DMS153 treated with DMSO at 0.1 percent for 48 hours (cell line): ENCODE results near the gene RAVER1.

Experiments used
- DNase-seq: peaks from one replicate; lab custom pipeline; 2025; ENCODE audit not compliant: unreplicated experiment; lab: John Stamatoyannopoulos, UW

Gene RAVER1

DNA sequence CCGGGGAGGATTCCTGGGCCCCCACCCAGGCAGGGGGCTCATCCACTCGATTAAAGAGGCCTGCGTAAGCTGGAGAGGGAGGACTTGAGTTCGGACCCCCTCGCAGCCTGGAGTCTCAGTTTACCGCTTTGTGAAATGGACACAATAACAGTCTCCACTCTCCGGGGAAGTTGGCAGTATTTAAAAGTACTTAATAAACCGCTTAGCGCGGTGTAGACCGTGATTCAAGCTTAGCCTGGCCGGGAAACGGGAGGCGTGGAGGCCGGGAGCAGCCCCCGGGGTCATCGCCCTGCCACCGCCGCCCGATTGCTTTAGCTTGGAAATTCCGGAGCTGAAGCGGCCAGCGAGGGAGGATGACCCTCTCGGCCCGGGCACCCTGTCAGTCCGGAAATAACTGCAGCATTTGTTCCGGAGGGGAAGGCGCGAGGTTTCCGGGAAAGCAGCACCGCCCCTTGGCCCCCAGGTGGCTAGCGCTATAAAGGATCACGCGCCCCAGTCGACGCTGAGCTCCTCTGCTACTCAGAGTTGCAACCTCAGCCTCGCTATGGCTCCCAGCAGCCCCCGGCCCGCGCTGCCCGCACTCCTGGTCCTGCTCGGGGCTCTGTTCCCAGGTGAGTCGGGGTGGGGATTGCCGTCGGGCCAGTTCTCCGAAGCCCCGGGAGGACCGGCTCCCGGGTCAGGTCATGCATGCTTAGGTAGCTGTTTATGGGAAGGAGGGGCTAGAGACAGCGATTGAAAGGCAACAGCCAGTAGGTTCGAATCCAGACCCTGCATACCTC is 62.5 kb downstream of the RAVER1 start, which contains the start of gene ICAM1:
Gene ICAM1 (plus strand): TSS at position 505 of the 779 bp plus-strand sequence. CDS start 40 bp downstream, at position 545.
- no peak for DNase-seq

DNA sequence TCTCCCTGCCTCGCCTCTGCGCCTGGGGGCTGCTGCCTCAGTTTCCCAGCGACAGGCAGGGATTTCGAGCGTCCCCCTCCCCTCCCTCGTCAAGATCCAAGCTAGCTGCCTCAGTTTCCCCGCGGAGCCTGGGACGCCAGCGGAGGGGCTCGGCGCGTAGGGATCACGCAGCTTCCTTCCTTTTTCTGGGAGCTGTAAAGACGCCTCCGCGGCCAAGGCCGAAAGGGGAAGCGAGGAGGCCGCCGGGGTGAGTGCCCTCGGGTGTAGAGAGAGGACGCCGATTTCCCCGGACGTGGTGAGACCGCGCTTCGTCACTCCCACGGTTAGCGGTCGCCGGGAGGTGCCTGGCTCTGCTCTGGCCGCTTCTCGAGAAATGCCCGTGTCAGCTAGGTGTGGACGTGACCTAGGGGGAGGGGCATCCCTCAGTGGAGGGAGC is 63.1 kb downstream of the RAVER1 start:
- no peak for DNase-seq

- peak; percentile 35 for DNase-seq
Measured at GRCh38 chr19:10269333-10270179, 63.8 kb downstream of the RAVER1 start.

DNA sequence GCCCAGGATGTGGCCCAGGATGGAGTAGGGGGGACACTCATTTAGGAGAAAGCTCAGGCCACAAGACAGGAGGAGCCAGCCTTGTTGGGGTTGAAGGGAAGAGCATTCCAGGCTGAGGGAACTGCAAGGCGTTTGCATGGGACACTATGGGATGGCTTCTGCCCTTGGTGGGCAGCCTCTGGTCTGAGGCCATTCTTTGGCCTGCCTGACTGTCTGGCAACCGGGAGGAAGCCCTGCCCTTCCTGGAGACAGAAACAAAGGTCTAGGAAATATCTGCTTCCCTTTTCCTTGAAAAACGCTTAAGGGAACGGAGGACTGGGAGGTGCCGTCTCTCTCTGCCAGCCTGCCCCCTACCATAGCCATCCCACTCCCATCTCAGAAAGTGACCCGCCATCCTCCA is 65.3 kb downstream of the RAVER1 start:
- no peak for DNase-seq

DNA sequence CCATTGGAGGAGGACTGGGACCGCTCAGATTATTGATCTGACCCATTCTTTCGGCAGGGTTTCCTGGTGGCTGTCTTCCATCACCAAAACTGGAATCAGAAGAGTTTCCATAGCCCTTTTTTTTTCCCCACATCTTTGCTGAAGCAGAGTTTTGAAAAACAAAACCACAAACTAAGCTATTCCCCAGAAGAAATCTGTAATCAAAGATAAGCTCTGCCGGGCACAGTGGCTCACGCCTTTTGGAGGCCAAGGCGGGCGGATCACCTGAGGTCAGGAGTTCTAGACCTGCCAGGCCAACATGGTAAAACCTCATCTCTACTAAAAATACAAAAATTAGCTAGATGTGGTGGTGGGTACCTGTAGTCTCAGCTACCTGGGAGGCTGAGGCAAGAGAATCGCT is 66.6 kb downstream of the RAVER1 start:
- DNase-seq, result no peak
